MM.1S (cell line): ENCODE results near the gene MYCBP.

ENCODE experiments used
- DNase-seq: peaks from one replicate; pipeline ENCODE4 v3.0.0-alpha.2; 2015
- H2AFZ ChIP-seq: fragments of 300-600 bp; sonication (generic); 2 replicates; pipeline ENCODE4 v1.6.0; 2016; ENCODE audit warnings: antibody characterized with exemption, low read length
- H3F3A ChIP-seq: fragments of 300-600 bp; sonication (generic); 2 replicates; pipeline ENCODE4 v1.6.1; 2016; ENCODE audit warnings: mild to moderate bottlenecking, antibody characterized with exemption, low read length, moderate library complexity, mixed read lengths; ENCODE audit not compliant: insufficient read depth
- H3K27ac ChIP-seq: fragments of 300-600 bp; sonication (generic); 2 replicates; pipeline ENCODE4 v1.5.1; 2016; ENCODE audit warnings: mild to moderate bottlenecking, low read length
- H3K27me3 ChIP-seq: fragments of 300-600 bp; sonication (generic); replicated peaks from 2 replicates; pipeline ENCODE4 v1.6.0; 2016; ENCODE audit warnings: low read length; ENCODE audit not compliant: insufficient read depth
- H3K36me3 ChIP-seq: fragments of 300-600 bp; sonication (generic); replicated peaks from 2 replicates; pipeline ENCODE4 v1.6.1; 2016; ENCODE audit warnings: mild to moderate bottlenecking, low read length, mixed read lengths; ENCODE audit not compliant: insufficient read depth
- H3K4me1 ChIP-seq: fragments of 300-600 bp; sonication (generic); 2 replicates; pipeline ENCODE4 v1.6.1; 2016; ENCODE audit warnings: low read length, mixed read lengths
- H3K4me2 ChIP-seq: fragments of 300-600 bp; sonication (generic); 2 replicates; pipeline ENCODE4 v1.6.0; 2016; ENCODE audit warnings: low read depth, low read length
- H3K4me3 ChIP-seq: fragments of 300-600 bp; sonication (generic); 2 replicates; pipeline ENCODE4 v1.5.1; 2016; ENCODE audit warnings: low read length, mixed read lengths
- H3K79me2 ChIP-seq: fragments of 300-600 bp; sonication (generic); 2 replicates; pipeline ENCODE4 v1.6.1; 2016; ENCODE audit warnings: mixed run types, low read length, mixed read lengths
- H3K9ac ChIP-seq: fragments of 300-600 bp; sonication (generic); 2 replicates; pipeline ENCODE4 v1.6.1; 2016; ENCODE audit warnings: low read length, mixed read lengths
- H3K9me2 ChIP-seq: fragments of 300-600 bp; sonication (generic); replicated peaks from 2 replicates; pipeline ENCODE4 v1.6.1; 2016; ENCODE audit warnings: mild to moderate bottlenecking, low read length, mixed read lengths; ENCODE audit not compliant: insufficient read depth
- H3K9me3 ChIP-seq: fragments of 300-600 bp; sonication (generic); replicated peaks from 2 replicates; pipeline ENCODE4 v1.6.1; 2016; ENCODE audit warnings: mild to moderate bottlenecking, low read length, mixed read lengths; ENCODE audit not compliant: insufficient read depth
- H4K20me1 ChIP-seq: fragments of 300-600 bp; sonication (generic); 2 replicates; pipeline ENCODE4 v1.6.1; 2016; ENCODE audit warnings: mild to moderate bottlenecking, low read length, moderate library complexity, mixed read lengths; ENCODE audit not compliant: insufficient read depth
- EZH2 ChIP-seq: fragments of 300-600 bp; sonication (generic); optimal IDR thresholded peaks from 2 replicates; pipeline ENCODE3; 2017; ENCODE audit warnings: low read depth, mild to moderate bottlenecking, antibody characterized with exemption, low read length, mixed read lengths
- EZH2phosphoT487 ChIP-seq: fragments of 300-600 bp; sonication (generic); IDR thresholded peaks from 2 replicates; pipeline ENCODE4 v1.6.1; 2018; ENCODE audit warnings: antibody characterized with exemption, low read length
- TF ChIP-seq, protein P1 (sequence below): fragments of 300-600 bp; sonication (generic); IDR thresholded peaks from 2 replicates; pipeline ENCODE4 v1.5.1; 2016; ENCODE audit warnings: antibody characterized with exemption, low read length, mixed read lengths

Gene MYCBP

DNA sequence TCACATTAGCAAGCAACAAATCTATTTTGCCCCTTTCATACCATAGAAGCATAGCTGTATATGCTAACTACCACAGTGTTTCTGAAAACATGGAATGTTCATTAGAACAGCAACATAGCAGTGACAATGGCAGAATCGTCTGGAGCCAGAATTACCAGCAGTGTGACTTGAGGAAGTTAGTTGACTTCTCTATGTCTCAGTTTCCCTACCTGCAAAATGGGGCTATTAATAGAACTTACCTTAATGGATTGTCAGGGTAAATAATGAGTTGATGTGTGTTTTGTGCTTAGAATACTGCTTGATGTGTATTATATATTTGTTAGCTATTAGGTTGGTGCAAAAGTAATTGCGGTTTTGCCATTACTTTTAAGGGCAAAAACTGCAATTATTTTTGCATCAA is 23.0 kb upstream of the MYCBP start:
- no peaks in the 10 kb centered on the region for H3K27me3 ChIP-seq
- no peak overlapping the region for H3K9ac ChIP-seq
- no peak overlapping the region for H3K4me3 ChIP-seq
- no peaks in the 10 kb centered on the region for H4K20me1 ChIP-seq
- no peak for DNase-seq
- TF ChIP-seq EZH2 = no peak
- no peak for TF ChIP-seq EZH2phosphoT487
- TF ChIP-seq, protein P1, sequence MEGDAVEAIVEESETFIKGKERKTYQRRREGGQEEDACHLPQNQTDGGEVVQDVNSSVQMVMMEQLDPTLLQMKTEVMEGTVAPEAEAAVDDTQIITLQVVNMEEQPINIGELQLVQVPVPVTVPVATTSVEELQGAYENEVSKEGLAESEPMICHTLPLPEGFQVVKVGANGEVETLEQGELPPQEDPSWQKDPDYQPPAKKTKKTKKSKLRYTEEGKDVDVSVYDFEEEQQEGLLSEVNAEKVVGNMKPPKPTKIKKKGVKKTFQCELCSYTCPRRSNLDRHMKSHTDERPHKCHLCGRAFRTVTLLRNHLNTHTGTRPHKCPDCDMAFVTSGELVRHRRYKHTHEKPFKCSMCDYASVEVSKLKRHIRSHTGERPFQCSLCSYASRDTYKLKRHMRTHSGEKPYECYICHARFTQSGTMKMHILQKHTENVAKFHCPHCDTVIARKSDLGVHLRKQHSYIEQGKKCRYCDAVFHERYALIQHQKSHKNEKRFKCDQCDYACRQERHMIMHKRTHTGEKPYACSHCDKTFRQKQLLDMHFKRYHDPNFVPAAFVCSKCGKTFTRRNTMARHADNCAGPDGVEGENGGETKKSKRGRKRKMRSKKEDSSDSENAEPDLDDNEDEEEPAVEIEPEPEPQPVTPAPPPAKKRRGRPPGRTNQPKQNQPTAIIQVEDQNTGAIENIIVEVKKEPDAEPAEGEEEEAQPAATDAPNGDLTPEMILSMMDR = no peak
- H3F3A ChIP-seq = no peaks in the 10 kb centered on the region
- no peaks in the 10 kb centered on the region for H3K4me1 ChIP-seq
- no peaks in the 10 kb centered on the region for H3K36me3 ChIP-seq
- no peaks in the 10 kb centered on the region for H3K9me3 ChIP-seq
- no peak overlapping the region for H2AFZ ChIP-seq
- no peak overlapping the region for H3K4me2 ChIP-seq
- no peaks in the 10 kb centered on the region for H3K79me2 ChIP-seq
- no peaks in the 10 kb centered on the region for H3K9me2 ChIP-seq
- no peak overlapping the region for H3K27ac ChIP-seq

DNA sequence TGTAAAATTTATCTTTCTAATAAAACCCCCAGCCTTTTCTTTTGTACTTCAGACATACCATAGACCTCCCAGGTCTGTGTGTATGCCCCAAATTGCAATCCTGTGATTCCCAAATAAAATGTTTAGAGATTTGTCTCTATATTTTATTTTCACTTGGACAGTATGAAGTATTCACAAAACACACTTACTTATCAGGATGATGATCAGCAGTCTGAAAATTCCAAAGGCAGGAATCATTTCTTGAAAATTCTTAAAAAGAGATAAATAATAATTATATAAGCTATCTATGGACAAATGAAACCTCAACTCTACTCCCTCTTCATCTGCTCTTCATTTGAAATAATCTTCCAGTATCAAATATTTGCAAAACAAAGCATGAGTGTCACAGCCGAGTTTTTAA is 19.8 kb upstream of the MYCBP start:
- Histone ChIP-seq H3K79me2 (no peaks in the 10 kb centered on the region), H4K20me1 (no peaks in the 10 kb centered on the region), H3K4me2 (no peak overlapping the region), H3K36me3 (no peaks in the 10 kb centered on the region), H3K27ac (no peak overlapping the region), H3K9me2 (no peaks in the 10 kb centered on the region), H3K9ac (no peak overlapping the region), H3F3A (no peaks in the 10 kb centered on the region), H3K4me1 (no peaks in the 10 kb centered on the region), H3K27me3 (no peaks in the 10 kb centered on the region), H3K4me3 (no peak overlapping the region), H3K9me3 (no peaks in the 10 kb centered on the region), H2AFZ (no peak overlapping the region)
- no peak for DNase-seq
- TF ChIP-seq, protein P1 = no peak
- TF ChIP-seq EZH2 = no peak
- TF ChIP-seq EZH2phosphoT487 = no peak

DNA sequence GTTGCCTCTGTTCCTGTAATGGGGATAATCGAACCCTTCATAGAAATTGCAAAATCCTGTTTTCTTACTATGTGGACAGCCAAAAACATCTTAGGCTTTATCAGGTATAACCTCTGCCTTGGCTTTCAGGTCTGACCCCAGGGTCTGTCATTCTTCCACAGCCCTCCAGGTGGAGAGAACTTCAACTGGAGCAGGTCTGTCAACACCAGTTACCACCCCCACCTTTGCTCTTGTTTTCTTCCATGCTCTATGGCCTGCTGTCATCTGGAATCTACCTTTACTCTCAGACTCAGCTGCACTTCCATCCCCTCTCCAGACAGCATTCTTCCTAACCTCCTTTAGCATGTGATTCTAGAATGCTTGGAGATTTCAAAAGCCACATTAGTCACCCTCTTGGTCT is 18.6 kb upstream of the MYCBP start:
- no peak for DNase-seq
- H3F3A ChIP-seq = no peaks in the 10 kb centered on the region
- H3K4me3 ChIP-seq = no peak overlapping the region
- H3K36me3 ChIP-seq = no peaks in the 10 kb centered on the region
- no peak overlapping the region for H3K4me2 ChIP-seq
- H3K9ac ChIP-seq = no peak overlapping the region
- no peak overlapping the region for H3K27ac ChIP-seq
- H3K9me3 ChIP-seq = no peaks in the 10 kb centered on the region
- TF ChIP-seq EZH2 (no peak), EZH2phosphoT487 (no peak)
- TF ChIP-seq, protein P1 = no peak
- H4K20me1 ChIP-seq = no peaks in the 10 kb centered on the region
- H3K27me3 ChIP-seq = no peaks in the 10 kb centered on the region
- H2AFZ ChIP-seq = no peak overlapping the region
- no peaks in the 10 kb centered on the region for H3K9me2 ChIP-seq
- H3K79me2 ChIP-seq = no peaks in the 10 kb centered on the region
- H3K4me1 ChIP-seq = no peaks in the 10 kb centered on the region

DNA sequence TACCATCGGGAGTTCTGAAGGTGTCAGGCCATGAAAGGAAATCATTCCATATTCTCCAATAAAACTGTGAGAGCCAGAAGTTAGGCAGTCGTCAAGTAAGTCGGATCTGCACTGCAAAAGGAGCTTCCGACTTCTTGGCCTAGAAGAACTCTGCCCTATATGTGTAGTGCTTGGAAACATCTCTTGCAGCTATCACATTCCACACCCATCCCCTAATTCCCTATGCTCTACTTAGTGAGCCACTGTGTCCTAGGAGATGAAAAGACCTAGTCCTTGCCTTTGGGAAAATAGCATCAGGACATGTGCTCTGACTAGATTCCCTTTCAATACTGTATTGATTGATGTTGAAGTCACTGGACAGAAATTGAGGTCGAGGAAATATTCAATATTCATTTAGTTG is 16.4 kb upstream of the MYCBP start:
- TF ChIP-seq EZH2 = no peak
- TF ChIP-seq, protein P1 = no peak
- TF ChIP-seq EZH2phosphoT487 = no peak
- no peaks in the 10 kb centered on the region for H3K79me2 ChIP-seq
- no peaks in the 10 kb centered on the region for H4K20me1 ChIP-seq
- H3K4me1 ChIP-seq = no peaks in the 10 kb centered on the region
- no peaks in the 10 kb centered on the region for H3F3A ChIP-seq
- no peak overlapping the region for H3K9ac ChIP-seq
- no peaks in the 10 kb centered on the region for H3K36me3 ChIP-seq
- no peaks in the 10 kb centered on the region for H3K27me3 ChIP-seq
- H3K9me2 ChIP-seq = no peaks in the 10 kb centered on the region
- no peak overlapping the region for H3K27ac ChIP-seq
- H2AFZ ChIP-seq = no peak overlapping the region
- H3K4me3 ChIP-seq = no peak overlapping the region
- no peaks in the 10 kb centered on the region for H3K9me3 ChIP-seq
- no peak overlapping the region for H3K4me2 ChIP-seq
- no peak for DNase-seq
